DND-41 (cell line): ENCODE measurements around the gene DDX27.

ENCODE experiments used
- EZH2 ChIP-seq: IDR thresholded peaks from 3 replicates; pipeline ENCODE4 v1.6.1; 2012; ENCODE audit warnings: borderline replicate concordance, low read depth, mild to moderate bottlenecking, moderate library complexity, low read length, inconsistent platforms; ENCODE audit not compliant: severe bottlenecking
- TF ChIP-seq, protein P1 (sequence below): IDR thresholded peaks from 2 replicates; pipeline ENCODE4 v1.5.1; 2012; ENCODE audit warnings: borderline replicate concordance, low read length, moderate library complexity, mild to moderate bottlenecking; ENCODE audit not compliant: poor library complexity, severe bottlenecking; ENCODE audit errors: extremely low read depth

DNA sequence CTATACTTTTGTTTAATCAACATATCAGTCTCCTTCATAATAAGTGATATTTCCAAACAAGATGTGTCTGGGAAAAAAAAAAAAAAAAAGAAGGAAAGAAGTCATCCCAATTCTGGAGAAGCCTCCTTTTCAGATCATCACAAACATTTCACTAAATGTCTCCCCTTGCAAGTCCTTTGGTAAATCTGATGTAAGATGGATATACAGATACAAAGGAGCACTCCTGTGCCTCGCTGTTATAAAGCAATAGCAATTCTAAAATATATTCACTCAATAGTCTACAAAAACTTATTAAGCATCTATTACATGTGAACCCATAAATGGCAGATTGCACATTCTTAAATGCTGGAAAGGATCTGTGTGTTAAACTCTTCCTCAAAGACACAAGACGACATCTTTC lies 48.5 kb upstream of the DDX27 start:
- TF ChIP-seq EZH2: no peak
- TF ChIP-seq, protein P1, sequence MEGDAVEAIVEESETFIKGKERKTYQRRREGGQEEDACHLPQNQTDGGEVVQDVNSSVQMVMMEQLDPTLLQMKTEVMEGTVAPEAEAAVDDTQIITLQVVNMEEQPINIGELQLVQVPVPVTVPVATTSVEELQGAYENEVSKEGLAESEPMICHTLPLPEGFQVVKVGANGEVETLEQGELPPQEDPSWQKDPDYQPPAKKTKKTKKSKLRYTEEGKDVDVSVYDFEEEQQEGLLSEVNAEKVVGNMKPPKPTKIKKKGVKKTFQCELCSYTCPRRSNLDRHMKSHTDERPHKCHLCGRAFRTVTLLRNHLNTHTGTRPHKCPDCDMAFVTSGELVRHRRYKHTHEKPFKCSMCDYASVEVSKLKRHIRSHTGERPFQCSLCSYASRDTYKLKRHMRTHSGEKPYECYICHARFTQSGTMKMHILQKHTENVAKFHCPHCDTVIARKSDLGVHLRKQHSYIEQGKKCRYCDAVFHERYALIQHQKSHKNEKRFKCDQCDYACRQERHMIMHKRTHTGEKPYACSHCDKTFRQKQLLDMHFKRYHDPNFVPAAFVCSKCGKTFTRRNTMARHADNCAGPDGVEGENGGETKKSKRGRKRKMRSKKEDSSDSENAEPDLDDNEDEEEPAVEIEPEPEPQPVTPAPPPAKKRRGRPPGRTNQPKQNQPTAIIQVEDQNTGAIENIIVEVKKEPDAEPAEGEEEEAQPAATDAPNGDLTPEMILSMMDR: no peak
